Activated effector memory CD4-positive, alpha-beta T cell treated with Interleukin-2 at 50 U/mL for 16 hours (primary cell): ENCODE data around the gene CARD16.
"Not testable (repeated sequence)": the region's sequence is repeated elsewhere in the genome, so short reads cannot be mapped to it uniquely, and the experiment has no call there.

Experiments used
- DNase-seq: peaks from one replicate; pipeline ENCODE4 v3.0.0-alpha.2; 2020

Gene CARD16

DNA sequence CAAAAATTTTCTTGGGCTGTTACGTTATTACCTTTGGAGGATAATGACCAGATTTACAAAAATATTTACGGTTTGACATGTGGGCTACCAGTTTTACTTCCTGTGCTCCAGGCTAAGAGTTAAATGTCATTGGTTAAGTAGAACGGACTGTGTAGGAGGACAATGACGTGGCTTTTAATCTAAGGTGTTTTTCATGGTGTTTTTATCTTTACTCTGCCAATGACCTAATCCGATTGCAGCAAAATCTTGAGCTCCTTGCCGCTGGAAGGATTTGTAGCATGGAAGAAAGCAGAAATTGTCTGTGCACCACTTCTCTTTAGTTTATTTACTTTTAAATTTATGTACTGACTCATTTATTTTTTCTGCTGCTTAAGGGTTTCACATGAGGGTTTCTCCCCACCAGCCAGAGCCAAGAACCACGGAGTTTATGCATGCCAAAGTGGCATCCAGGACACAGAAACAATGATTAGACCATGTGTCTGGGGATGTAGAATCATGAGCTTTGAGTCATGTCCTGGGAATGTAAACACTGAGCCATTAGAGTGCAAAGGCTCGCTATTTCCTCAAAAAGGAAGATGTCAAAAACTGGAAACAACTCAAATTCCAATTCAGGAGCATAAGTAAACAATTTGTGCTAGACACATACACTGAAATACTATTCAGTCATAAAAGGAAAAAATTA is 1.9 kb upstream of the CARD16 start:
- no peak for DNase-seq

- no peak for DNase-seq
These were observed 651 bp upstream of the CARD16 start for GRCh38 chr11:105045676-105046296.

DNA sequence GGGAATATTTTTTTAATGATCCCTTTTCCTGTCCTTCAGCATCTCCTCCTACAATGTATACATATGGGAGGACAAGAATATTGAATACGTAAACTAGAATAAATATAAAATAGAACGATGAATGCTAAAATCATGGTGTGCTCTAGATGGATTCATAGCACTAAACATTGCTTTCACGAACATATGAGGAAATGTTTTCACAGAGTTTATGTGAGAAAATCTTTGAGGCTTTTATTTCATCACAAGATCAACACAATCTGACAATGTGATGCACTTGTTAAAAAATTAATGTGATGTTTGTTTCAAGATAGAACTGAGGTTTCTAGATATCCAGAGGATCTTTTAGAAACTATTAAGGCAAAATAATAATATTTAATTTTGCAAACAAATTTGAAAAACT is 3.0 kb downstream of the CARD16 start:
- DNase-seq, result no peak

- DNase-seq, result no peak
These were observed 4.4 kb downstream of the CARD16 start for GRCh38 chr11:105040703-105041102.

- no peak for DNase-seq
These were observed 10.1 kb downstream of the CARD16 start, which contains the start of gene CASP1 for GRCh38 chr11:105034813-105035620. Gene CASP1, minus strand, starts transcription at chr11:105035144. Its CDS starts 31 bp downstream, at chr11:105035113.

GRCh38 chr11:105034388-105034787 is 10.7 kb downstream of the CARD16 start:
- DNase-seq, result not testable (repeated sequence)

DNA sequence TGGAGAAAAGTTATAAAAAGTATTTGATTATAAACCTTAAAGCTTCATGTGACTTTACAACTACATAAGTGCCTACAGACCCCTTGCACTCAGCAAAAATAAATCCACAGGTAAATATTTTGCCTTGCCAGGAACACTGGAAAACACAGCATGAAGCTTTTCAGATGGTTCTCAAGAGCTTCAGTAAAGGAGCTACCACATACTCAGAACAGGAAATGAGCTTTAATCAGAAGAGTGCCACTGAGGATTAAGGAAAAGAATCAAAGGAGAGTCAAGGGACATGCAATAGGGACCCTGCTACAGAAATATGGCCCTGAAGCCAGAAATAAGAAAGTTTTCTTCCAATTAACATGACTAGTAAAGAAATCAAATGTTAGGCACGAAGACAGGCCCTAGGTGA is 11.4 kb downstream of the CARD16 start:
- no peak for DNase-seq

DNA sequence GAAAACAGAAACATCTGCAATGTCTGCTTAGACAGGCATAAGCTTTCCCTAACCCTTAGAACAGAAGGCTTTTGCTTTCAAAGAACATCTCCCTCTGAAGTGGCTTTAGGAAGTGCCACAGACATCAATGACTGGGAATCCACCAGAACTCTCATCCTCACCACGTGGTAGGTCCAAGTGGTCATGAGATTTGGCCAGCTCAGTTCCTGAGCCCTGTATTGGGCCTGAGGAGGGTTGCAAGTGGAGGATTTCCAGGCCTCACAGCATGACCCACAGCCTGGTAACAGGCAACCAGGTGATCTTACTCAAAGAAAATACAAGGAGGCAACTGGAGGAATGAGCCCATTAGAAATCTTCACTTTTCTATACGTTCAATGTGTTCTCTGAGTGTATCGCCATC is 11.8 kb downstream of the CARD16 start:
- DNase-seq, result no peak

DNA sequence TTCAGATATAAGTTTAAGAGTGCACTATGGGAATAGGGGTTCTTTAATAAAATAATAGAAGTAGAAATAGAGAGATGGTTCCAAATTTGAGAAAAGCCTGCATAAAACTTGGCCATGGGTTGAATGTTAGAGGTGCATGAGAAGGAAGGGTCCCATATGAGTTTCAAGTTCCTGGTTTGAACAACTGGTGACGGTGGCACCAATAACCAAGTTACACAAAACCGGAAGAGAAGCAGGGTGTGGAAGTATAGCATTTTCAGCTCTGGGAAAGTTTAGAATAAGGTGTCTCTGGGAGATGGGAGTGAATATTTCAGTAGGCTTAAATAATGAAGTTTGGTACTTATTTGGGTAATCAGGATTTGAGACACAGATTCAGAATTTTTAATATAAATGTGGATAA is 12.6 kb downstream of the CARD16 start:
- no peak for DNase-seq

DNA sequence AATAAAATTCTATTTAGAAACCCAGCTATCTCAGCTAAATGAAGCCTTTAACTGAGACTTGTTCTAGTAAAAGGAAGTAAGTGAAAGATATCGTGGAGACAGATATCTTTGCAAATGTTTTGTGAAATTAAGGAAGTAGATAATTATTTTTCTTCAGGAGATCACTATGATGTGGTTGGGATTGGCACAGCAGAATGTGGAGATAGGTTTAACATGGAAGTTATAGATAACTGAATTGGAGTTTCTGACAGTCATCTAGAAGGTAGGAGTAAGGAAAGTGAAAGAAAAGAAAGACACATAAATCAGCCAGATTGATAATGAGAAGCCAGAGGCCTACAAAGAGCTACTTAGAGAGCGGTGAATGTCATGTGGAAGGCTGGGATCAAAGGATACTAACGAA is 17.5 kb downstream of the CARD16 start:
- no peak for DNase-seq

- DNase-seq, result no peak
These were observed 20.7 kb downstream of the CARD16 start for GRCh38 chr11:105024394-105024793.

DNA sequence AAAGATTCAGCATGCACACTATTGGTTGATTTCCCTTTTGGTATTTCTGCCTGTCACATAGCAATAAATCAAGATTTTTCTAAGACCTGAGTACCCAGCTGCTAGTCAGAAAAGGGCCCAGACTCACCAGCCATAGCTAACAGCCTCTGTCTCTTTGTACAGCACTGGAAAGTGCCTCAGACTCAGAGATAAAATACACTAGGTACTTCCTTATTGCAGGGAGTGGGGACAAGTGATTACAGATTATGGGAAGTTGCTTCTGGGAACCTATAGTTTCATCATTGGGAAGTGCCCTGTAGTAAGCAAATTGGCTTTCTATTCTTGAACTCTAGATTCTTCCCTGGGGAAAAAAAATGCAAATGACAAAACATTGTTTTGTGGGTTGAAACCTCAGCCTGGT is 22.1 kb downstream of the CARD16 start, which contains the start of gene CASP5:
CASP5 (minus strand) TSS at position 166 of the 400 bp plus-strand sequence; CDS start at position 134, 32 bp downstream.
- no peak for DNase-seq

GRCh38 chr11:105022527-105022926 is 22.6 kb downstream of the CARD16 start:
- no peak for DNase-seq

GRCh38 chr11:105007463-105007862 is 37.7 kb downstream of the CARD16 start:
- DNase-seq, result no peak

DNA sequence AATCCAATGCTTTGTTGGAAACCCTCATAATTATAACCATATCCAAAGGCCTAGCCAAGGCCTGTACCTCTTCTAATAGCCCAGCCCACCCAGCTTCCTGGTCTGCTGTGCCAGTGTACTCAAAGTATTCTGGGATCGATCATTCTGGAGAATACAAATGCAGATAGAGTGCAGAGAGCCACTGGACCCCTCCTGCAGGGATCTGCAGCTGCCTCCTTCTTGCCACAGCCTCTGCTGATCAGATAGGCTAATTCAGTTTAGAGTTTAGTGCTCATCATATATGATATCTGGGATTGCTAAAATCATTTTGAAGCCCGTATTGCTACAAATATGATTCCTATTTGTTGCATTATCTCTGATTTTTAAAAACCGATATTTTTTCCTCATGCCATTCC is 39.7 kb downstream of the CARD16 start:
- DNase-seq, result no peak

DNA sequence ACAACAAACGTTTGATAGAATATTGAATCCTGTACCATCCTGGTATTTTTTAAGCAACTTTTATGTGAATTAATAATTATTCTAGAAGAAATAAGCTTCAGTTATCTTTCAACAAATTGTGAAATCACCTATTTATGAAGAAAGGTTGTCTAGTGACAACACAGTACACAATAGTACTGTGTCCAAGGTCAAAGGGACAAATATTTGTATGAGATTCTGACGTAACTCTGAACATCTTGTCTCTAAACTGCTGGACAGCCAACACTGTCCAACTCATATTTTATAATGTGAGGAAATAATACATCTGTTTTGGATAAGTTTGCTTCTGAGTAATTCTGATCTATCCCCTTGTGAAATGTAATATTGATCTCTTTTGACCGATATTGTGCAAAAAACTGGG is 41.1 kb downstream of the CARD16 start:
- DNase-seq, result no peak

GRCh38 chr11:105003151-105003550 is 42.0 kb downstream of the CARD16 start:
- DNase-seq, result no peak

GRCh38 chr11:105000797-105001196 is 44.3 kb downstream of the CARD16 start:
- peak; percentile 31 for DNase-seq

DNA sequence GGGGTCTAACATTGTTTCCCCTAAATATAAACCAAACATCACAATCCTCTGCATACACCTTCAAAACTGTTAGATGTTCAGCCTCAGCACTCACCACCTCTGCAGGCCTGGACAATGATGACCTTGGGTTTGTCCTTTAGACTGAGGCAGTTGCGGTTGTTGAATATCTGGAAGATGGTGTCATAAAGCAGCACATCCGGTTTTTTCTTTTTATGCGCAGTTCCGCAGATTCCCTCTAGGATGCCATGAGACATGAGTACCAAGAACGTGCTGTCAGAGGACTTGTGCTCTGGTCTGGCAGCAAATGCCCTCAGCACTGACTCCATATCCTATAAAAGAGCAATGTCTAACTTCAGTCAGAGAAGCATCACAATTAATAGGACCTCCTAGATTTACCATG is 45.0 kb downstream of the CARD16 start:
- no peak for DNase-seq

- no peak for DNase-seq
These were observed 45.4 kb downstream of the CARD16 start for GRCh38 chr11:104999721-105000120.

DNA sequence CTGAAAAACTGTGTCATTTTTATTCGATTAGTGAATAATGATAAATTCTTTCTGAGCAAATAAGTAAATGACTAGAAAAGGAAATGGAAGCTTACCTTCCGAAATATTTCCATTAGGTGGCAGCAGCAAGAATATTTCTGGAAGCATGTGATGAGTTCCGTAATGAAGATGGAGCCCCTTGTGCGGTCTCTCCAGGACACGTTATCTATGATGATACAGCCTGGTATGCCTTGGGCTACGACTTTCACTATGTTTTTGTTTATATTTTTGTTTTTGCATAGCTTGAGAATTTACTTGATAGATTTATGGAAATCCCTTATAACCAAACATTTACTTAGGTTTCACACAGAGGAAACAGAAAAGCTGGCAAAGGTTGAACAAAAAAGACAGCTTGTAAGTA is 47.8 kb downstream of the CARD16 start:
- no peak for DNase-seq

DNA sequence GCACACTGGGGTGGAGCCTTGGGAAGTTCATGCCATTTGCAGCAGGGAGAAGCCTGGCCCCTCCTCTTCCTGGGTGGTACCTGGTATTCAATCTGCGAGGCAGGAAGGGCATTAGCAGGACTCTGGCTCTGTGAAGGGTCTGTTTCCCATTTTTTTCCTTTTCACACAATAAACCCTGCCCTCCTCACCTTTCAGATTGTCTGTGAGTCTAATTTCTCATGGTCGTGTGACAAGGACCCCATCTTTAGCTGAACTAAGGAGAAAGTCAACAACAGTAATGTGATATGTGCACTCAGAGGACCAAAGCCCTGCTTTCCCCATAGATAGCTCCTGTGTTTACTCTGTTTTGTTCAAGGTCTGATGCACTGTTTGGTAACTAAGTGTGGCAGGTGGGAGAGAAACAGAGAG is 50.1 kb downstream of the CARD16 start:
- DNase-seq, result no peak

- DNase-seq, result no peak
These were observed 52.4 kb downstream of the CARD16 start for GRCh38 chr11:104992781-104993180.

GRCh38 chr11:104991994-104992393 is 53.1 kb downstream of the CARD16 start:
- no peak for DNase-seq
